CD4-positive, alpha-beta T cell treated with Interleukin-1 beta for 1 hour (primary cell): ENCODE measurements around the gene INSIG1.

Experiments used
- DNase-seq, 2 donors: peaks; one replicate each; pipeline ENCODE4 v3.0.0-alpha.2; 2020 to 2022

INSIG1 gene

GRCh38 chr7:155297517-155298287, at the start of gene INSIG1:
TSS of gene INSIG1 (plus strand) at chr7:155297878. CDS start at chr7:155298286, 408 bp downstream.
- DNase-seq, result peak; percentile 95 to 96

GRCh38 chr7:155248366-155248756, 49.3 kb upstream of the INSIG1 start:
- DNase-seq, result no peak

- no peak for DNase-seq
These were observed 45.8 kb upstream of the INSIG1 start for GRCh38 chr7:155251831-155252230.

- DNase-seq, result no peak
These were observed 45.2 kb upstream of the INSIG1 start for GRCh38 chr7:155252444-155252887.

DNA sequence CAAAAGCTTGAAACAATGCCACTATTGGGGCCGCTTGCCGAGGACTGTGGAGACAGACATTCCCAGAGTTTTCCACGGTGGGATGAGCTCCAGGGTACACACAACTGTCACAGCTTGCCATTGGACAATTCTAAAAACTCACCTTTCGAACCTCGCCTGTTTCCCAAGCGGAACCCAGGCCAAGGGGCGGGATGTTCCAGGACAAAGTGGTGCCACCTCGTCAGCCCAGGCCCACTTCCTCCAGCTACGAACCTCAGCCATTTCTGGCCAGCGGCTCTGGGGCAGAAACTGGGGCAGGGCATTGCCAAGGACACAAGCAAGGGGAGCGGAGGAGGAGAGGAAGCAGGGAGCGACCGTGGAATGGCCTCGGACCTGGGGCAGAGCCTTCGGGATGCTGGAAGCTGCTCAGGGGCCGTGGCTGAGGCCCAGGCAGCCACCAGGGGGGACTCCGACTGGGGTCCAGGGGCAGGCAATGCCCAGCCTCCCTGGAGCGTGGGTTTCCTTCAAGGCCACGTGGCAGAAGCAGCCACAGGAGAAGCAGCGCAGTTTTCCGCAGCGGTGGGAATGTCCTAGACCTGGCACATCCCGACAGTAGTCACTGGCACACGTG, 44.7 kb upstream of the INSIG1 start:
- no peak for DNase-seq

GRCh38 chr7:155254018-155254417, 43.7 kb upstream of the INSIG1 start:
- DNase-seq, result no peak

DNA sequence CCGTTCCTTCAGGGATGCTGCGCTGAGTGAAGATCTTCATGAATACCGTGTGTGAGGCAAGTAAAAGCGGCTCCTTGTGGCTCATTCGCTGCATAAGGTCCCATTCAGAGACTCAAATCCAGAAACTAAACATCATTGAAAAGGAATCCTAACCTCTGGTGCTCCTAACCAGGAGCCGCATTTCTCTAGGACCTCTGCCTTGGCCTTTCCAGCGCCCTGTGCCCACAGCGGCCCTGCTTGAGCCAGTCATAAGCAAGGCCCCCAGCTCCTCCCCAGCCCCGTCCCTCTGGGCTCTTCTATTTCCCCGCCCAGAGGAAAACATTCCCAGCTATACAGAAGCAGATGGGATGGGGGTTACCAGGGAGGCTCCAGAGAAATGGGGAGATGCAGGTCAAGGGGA, 42.6 kb upstream of the INSIG1 start:
- no peak for DNase-seq

GRCh38 chr7:155255621-155256020, 42.1 kb upstream of the INSIG1 start:
- no peak for DNase-seq

- no peak for DNase-seq
These were observed 41.5 kb upstream of the INSIG1 start for GRCh38 chr7:155256081-155256760.

DNA sequence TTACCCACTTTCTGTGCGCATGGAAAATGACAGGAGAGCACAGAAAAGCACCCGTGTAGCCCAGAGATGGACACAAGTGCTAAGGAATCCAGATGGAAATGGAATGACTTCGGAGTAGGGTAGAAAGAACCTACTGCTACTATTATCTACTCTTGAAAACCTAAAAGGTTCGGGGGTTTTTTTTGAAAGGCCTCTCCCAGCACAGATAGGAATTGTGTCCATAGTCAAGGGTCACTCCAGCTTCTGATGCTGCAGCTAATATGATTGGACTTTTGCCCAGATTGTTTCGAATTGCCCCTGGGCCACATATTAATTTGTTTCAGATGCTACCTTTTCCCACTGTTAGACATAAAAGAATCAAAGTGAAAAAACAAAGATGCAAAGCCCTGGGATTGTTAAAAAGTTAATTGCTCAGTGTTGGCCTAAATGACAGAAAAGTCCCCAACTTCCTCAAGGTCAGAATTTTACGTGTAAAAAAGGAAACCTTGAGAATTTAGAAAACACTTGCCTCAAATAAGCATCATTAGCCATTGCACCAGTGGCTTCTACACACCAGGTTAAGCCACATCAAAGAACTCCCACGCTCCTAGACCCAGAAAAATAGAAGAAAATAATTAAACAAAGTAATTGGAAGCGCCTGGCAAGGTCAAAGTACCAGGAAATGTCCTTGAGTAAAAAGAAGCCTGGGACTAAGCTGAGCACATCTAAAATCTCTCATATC, 40.8 kb upstream of the INSIG1 start:
- DNase-seq, result no peak

DNA sequence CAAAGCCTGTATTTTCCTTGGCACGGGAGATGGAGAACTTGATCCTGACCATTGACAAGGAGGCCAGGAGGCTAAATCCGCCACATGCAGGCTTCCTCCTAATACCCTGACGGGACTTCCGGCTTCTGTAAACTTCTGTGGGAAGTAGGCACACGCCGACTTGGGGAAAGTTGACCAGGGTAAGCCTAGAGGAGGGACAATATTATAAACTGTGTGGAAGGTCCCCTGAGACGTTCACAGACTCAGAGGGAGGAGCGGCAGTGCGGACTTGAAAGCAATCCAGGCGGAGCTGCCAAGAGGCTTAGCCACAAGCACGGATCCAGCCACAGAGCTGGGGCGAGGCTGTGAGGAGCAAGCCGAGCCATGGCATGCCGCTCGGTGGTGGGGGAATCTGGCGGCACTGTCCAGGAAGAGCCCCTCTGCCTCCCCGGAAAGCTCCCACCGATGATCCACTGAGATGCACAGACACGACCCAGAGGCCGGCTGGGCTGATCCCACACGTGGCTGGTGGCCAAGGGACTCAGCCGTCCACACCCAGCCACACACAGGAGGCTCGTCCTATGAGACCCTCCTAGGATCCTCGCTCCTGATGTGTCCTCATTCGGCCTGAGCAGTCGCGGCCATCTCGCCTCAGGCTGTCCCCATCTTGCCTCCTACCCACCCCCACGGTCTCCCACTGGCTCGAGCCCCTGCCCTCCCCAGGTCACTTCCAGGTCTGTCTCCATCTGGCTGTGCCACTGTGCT, 40.0 kb upstream of the INSIG1 start:
- no peak for DNase-seq

- no peak for DNase-seq
These were observed 39.5 kb upstream of the INSIG1 start for GRCh38 chr7:155258226-155258560.

- no peak for DNase-seq
These were observed 37.7 kb upstream of the INSIG1 start for GRCh38 chr7:155259866-155260497.

DNA sequence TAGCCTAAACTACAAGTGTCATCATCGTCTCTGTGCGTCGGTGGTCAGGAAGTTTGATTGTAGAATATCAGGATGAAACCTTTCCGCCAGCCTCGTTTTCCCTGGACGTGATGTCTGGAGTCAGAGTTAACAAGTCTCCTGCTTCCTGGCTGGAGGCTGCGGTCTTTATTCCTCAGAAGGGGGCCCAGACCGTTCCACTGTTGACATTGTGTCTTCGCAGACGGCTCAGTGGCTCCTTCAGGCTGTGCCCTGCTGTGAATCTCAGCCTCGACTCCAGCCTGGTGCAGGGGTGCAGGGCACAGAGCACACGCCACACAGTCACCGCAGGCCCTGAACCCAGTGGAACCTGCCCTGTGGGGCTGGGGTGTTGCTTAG, 37.2 kb upstream of the INSIG1 start:
- DNase-seq, result no peak

DNA sequence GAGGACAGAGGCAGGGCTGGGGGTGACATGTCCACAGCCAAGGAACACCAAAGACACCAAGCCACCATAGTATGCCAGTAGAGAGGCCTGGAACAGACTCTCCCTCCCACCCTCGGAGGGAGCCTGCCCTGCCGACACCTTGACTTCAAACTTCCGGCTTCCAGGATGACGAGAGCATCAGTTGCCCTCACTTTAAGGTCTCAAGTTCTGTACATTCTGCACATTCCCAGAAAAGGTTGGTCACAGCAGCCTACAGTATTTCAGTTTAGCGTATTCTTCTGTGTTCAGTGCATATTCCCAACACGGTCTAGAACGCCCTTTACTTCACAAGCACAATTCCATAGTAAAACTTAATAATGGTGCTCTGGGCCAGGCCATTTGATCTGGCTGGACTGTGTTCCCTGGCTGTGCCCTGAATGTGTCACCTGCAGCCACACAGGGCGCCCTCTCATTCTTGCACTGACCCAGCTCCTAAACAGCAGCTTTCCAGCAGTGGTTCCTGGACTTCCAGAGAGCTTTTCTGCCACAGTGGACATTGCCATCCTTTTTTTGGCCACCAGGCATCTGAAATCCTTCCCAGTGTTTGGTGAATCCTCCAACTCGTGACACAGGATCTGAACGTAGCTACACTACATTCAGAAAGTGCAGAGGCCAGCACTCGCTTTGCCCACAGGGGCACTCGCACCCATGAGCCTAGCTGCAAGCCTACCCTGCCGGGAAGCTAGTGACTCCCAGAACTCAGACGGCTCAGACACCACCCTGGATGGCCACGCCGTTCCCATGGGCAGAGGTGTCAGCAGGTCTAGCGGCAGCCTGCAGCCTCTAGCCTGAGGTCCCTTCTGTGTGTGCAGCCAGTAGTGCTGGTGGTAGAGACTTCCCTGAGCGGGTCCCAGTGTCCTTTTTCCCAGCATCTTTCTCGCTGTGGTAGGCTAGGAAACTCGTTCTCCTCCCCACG, 36.4 kb upstream of the INSIG1 start:
- DNase-seq, result no peak

DNA sequence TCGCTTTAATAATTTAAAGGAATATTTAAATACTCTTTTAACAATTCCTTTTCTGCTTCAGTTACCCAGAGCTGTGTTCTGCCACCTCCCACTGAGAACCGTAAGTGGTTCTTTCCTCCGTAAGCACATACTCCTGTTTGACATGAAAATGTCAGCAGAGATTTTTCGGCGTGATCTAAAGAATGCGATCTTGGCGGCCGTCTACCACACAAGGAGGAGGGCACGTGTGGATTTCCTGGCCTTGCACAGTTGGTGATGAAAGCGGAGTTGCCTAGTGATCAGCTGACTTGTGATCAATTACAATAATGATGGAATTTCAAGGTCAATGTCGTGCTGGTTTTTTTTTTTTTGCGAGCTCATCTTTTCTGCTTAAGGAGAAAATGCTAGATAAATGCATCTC, 35.6 kb upstream of the INSIG1 start:
- no peak for DNase-seq

DNA sequence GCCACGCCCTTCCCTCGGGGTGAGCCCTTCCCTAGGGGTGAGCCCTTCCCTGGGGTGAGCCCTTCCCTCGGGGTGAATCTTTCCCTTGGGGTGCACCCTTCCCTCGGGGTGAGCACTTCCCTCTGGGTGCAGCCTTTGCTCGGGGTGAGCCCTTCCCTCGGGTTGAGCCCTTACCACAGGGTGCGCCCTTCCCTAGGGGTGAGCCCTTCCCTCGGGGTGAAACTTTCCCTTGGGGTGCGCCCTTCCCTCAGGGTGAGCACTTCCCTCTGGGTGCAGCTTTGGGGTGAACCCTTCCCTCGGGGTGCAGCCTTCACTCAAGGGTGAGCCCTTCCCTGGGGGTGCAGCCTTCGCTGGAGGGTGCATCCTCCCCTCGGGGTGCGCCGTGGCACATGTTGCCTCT, 34.6 kb upstream of the INSIG1 start:
- no peak for DNase-seq

DNA sequence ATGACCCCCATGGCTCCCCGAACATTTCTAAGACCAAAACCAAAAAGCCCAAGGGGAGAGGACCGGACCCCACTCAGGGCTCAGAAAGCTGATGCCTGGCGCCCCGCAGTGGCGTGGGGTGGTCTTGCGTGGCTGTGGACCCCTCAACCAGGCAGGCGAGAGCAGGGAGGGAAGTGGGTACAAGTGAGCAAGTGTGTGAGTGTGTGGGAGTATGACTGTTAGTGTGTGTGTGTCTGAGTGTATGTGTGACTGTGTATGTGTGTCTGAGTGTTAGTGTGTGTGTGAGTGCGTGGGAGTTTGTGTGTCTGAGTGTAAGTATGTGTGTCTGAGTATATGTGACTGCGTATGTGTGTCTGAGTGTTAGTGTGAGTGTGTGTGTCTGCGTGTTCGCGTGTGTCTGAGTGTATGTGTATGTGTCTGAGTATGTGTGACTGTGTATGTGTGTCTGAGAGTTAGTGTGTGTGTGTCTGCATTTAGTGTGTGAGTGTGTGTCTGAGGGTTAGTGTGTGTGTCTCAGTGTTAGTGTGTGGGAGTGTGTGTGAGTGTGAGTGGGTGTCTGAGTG, 34.0 kb upstream of the INSIG1 start:
- DNase-seq, result no peak

DNA sequence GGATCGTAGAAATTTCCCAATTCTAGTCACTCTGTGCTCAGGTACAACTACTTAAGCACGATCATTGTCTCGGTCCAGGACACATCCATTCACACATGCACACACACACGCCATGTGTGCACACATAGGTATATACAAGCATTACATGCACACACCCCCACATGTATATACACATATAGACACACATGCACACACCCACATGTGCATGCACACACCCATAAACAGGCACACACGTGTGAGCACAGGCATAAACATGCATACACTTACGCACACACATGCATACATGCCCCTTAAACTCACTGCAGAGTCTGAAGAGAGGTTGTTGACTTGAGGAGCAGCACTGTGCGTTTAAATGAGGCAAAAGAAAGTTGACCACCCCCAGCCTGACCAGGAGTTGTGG, 32.5 kb upstream of the INSIG1 start:
- no peak for DNase-seq

DNA sequence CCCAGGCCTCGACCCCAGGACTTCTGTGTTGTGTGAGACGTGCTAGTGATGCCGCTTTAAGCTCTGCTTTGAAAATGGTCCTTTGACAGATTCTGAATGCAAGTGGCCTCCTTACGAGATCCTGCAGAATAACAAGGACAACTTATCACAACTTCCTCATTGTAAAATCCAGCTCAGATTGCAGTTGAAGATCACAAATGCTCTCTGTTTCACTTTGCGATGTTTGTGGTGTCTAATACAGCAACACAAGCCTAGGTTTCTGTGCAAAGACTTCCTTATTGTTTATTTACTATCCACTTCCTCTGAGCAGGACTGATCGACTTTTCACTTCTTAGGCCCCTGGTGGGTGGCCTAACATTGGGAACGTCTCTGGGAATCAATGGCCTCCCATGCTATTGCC, 31.7 kb upstream of the INSIG1 start:
- DNase-seq, result no peak

GRCh38 chr7:155266440-155266839, 31.2 kb upstream of the INSIG1 start:
- no peak for DNase-seq
